ENCODE measurements around the gene AJAP1.

Gene AJAP1

DNA sequence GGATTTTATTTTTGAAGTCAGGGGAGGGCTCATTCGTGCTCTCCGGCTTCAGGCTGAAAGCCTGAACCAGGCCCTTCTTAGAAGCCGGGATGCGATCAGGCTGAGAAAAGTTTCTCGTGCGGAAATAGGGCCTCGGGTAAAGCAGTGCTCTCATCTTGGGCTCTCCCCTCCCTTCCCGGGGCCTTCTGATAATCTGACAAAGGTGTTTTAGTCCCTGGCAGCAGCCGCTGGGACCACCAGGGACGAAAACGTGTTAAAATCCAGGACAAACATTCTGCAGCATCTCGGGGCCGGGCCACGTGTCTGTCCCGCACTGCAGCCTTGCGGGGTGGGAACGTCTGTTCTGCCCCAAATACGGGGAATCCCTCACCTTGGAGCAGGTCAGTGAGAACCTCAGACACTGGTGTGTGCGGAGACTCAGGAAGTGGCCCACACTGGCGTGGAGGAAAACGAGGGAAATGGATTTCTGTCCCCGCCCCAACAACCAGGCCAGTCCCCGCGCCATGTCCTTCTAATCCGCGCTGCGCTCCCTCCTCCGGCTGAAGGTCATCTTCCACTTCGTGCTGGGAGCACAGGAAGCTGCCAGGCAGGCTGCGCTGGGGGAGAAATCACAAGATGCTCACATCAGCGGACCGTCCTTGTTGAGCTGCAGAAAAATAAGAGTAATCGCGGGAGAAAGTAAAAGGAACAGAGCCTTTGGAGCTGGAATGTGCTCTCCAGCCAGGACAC is 16.6 kb upstream of the AJAP1 start:
- TF ChIP-seq, protein P1, sequence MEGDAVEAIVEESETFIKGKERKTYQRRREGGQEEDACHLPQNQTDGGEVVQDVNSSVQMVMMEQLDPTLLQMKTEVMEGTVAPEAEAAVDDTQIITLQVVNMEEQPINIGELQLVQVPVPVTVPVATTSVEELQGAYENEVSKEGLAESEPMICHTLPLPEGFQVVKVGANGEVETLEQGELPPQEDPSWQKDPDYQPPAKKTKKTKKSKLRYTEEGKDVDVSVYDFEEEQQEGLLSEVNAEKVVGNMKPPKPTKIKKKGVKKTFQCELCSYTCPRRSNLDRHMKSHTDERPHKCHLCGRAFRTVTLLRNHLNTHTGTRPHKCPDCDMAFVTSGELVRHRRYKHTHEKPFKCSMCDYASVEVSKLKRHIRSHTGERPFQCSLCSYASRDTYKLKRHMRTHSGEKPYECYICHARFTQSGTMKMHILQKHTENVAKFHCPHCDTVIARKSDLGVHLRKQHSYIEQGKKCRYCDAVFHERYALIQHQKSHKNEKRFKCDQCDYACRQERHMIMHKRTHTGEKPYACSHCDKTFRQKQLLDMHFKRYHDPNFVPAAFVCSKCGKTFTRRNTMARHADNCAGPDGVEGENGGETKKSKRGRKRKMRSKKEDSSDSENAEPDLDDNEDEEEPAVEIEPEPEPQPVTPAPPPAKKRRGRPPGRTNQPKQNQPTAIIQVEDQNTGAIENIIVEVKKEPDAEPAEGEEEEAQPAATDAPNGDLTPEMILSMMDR (IDR thresholded peaks at IDR 0.05; ENCODE audit: borderline replicate concordance, insufficient read depth, low read depth, low read length), result no peak
- H3K4me3 ChIP-seq (ENCODE audit: low read depth, low read length), result no peak overlapping the region

DNA sequence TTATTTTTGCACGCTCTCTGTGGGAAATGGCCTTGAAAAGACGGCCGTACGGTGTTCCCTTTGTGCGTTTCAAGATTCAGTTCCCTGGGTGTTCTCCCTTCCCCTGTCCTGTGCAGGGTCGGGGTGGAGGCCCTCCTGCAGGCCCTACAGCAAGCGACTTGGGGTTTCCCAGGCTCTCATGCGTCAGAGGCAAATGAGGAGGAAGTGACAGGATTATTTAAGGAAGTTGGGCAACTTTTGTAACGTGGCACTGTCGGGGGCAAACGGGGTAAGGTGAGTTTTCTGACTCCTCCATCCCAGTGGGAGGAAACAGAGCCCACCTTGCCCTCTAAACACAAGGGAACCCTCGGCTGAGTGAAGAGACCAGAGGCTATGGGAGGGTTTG is 16.1 kb upstream of the AJAP1 start:
- TF ChIP-seq, protein P1 (IDR thresholded peaks at IDR 0.05; ENCODE audit: borderline replicate concordance, insufficient read depth, low read depth, low read length), result no peak
- H3K4me3 ChIP-seq (ENCODE audit: low read depth, low read length), result no peak overlapping the region

DNA sequence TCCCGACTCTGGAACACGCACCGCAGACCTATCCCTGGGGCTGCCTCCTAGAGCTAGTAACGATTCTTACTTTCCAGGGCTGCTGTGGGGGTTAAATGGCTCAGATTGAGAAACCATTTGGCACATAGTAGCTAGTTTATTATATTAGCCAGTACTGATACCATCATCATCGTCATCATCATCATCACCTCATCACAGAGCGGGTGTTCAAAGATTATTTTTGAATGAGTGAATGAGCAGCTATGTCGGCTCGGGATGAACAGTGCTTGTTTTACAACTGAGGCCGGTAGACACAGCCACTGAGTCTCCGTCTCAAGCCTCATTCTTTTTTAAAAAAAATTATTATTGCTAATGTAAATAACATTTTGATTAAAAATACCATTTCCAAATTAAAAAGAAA is 13.5 kb upstream of the AJAP1 start:
- H3K4me3 ChIP-seq (ENCODE audit: low read depth, low read length), result no peak overlapping the region
- TF ChIP-seq, protein P1 (IDR thresholded peaks at IDR 0.05; ENCODE audit: borderline replicate concordance, insufficient read depth, low read depth, low read length), result no peak

DNA sequence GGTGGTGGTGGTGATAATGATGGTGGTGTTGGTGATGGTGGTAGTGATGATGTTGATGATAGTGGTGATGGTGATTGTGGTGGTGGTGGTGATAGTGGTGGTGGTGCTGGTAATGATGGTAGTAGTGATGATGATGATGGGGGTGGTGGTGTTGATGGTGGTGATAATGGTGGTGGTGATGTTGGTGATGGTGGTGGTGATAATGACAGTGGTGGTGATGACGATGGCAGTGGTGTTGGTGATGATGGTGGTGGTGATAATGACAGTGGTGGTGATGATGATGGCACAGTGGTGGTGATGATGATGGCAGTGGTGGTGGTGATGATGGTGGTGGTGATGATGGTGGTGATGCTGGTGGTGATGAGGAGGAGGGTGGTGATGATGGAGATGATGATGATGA is 7.0 kb upstream of the AJAP1 start:
- TF ChIP-seq, protein P1 (IDR thresholded peaks at IDR 0.05; ENCODE audit: borderline replicate concordance, insufficient read depth, low read depth, low read length), result no peak
- H3K4me3 ChIP-seq (ENCODE audit: low read depth, low read length), result no peak overlapping the region

DNA sequence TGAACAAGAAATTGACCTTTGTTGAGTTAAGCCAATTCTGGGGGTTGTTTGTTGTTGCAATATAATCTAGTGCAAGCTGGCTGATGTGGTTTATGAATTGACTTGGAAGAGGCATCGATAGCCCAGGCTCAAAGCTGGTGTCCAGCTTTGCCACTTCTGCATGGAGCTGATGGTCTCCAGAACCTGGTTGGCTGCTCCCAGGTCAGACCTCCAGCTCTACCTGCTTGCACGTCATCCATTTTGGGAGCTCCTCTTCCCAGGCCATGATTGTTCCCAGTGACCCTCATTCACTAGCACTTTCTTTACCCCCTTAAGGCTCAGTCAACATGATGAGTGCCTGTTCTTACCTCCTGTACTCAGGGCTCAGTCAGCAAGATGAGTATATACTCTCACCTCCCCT is 5.8 kb upstream of the AJAP1 start:
- H3K4me3 ChIP-seq (ENCODE audit: low read depth, low read length), result no peak overlapping the region
- TF ChIP-seq, protein P1 (IDR thresholded peaks at IDR 0.05; ENCODE audit: borderline replicate concordance, insufficient read depth, low read depth, low read length), result no peak

DNA sequence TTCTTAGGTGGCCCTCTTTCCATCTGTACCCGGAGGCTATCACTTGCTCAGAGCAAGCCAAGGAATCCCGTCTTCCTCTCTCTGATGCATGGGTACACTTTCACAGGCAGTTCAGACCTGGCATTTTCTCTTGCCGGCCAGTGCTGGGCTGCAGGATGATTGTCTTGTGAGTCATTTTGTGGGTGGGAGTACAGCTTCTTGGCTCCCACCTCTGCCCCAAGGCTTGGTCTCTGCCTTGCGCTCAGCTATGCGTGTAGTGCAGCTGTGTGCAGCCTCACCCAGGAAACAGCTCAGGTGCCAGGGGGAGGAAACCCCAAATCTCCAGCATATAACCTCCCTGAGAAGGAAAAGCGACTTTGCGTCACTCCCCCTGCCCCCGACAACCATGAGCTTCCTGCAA is 3.9 kb upstream of the AJAP1 start:
- TF ChIP-seq, protein P1 (IDR thresholded peaks at IDR 0.05; ENCODE audit: borderline replicate concordance, insufficient read depth, low read depth, low read length), result no peak
- H3K4me3 ChIP-seq (ENCODE audit: low read depth, low read length), result no peak overlapping the region

DNA sequence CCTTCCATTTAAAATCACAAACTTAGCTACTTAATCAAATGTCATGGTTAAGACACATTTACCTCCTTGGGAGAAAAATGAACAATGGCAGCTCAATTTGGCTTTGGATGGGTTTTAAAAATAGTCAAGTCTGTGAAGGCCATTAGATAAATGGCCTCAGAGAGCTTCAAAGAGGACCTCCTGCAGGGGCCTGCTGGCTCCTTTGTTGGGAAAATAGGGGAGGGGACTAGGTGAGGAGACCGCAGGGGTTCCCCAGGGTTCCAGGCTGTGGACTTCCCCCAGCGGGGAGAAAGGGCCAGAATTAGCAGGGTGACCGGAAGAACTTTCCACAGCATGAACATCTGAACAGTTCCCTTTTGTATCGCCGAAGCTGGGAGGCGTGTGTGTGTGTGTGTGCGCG is 3.4 kb upstream of the AJAP1 start:
- TF ChIP-seq, protein P1 (IDR thresholded peaks at IDR 0.05; ENCODE audit: borderline replicate concordance, insufficient read depth, low read depth, low read length), result no peak
- no peak overlapping the region for H3K4me3 ChIP-seq (ENCODE audit: low read depth, low read length)
